GM18867 (cell line): ENCODE results near the gene LY86.

ENCODE experiments used
- ATAC-seq: cut with Tn5 transposase; IDR thresholded peaks from one replicate; pipeline ENCODE4 v1.9.1; 2021; ENCODE audit warnings: mild to moderate bottlenecking, moderate library complexity; ENCODE audit not compliant: unreplicated experiment

LY86 gene

DNA sequence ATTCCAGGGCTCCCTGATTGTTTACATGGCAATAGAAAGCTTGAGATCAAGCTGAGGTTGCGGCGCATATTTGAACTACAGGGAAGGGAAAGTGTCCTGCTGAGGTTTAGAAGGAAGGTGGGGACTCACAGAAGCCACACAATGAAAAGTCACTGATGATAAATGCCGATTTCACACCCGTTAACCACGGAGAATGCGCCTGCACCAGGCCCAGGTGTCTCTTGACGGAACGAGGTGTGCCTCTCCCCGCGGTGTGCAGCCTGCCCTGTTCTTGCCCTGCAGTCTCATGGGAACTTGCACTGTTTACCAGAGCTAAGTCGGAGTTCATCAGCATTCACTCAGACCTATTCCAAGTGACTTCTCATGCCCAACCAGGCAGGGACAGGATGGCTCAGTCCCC is 90.3 kb downstream of the LY86 start:
- no peak for ATAC-seq

DNA sequence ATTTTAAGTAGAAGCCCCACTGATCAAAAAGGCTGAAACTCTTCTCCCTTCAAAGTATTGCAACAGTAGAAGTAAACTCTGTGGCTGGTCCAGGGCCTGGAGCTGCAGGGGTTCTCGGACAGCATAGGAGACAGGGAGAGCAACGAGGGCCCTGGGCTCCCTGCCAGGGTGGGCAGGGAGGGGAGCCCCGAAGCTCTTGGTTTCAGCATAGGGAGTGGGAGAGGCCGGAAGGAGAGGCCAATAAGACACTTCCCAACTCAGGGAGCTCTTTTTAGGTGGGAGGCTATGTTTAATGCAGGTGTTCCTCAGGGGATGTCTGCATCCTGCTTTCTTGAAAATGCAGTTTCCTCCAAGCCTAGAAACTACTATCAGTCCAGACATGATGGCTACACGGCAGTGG is 91.1 kb downstream of the LY86 start:
- no peak for ATAC-seq

DNA sequence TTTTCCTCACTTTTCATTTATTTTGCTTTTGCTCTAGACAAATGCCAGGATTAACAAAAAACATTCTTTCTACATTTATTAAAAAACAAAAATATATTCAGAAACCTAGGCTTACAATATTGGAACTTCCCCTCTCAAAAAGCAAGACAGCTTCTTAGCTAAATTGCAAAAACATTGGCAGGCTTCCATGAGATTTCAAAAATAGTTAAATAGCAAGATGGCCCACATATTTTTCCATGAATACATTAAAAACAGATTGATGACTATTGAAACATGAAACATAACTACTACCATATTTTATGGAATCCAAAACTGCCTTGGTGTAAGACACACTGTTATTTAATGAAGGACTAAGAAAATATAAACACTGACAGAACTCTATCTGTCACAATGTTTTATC is 92.0 kb downstream of the LY86 start:
- no peak for ATAC-seq

- no peak for ATAC-seq
Measured at GRCh38 chr6:6681075-6681849, 92.7 kb downstream of the LY86 start.

- no peak for ATAC-seq
Measured at GRCh38 chr6:6682225-6682624, 93.7 kb downstream of the LY86 start.

GRCh38 chr6:6683969-6684833 is 95.7 kb downstream of the LY86 start:
- ATAC-seq: peak; percentile 90

GRCh38 chr6:6685249-6686040 is 96.9 kb downstream of the LY86 start:
- no peak for ATAC-seq

- no peak for ATAC-seq
Measured at GRCh38 chr6:6686176-6686575, 97.7 kb downstream of the LY86 start.

DNA sequence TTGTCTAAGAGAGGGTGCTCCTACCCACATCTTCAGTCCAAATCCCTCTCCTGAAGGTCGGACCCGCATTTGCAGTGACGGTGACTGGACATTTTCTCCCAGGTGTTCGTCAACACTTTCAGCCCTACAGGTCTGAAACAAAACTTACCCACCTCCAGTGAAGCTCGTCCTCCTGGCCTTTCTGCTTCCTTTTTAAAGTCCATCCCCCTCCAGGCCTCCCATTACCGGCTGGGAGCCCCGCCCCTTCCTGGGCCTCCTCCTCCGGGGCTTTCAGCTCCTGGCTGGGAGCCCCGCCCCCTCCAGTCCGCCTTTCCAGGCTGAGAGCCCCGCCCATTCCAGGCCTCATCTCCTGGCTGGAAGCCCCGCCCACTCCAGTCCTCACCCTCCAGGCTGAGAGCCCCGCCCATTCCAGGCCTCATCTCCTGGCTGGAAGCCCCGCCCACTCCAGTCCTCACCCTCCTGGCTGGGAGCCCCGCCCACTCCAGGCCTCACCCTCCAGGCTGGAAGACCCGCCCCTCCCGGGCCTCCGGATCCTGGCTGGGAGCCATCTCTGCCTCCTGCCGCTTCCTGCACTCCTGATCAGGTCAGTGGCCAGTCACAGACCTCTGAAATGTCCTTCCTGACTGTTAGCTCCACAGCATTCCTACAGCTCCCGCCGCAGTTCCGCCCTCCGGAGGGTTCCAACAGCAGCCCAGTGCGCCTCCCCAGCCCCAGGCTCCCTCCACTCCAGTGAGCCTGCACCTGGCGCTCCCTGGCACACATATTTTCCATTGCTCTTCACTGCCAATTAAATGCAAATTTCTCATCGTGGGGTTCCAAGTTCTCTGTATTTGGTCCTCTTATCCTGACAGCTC is 98.5 kb downstream of the LY86 start:
- no peak for ATAC-seq

DNA sequence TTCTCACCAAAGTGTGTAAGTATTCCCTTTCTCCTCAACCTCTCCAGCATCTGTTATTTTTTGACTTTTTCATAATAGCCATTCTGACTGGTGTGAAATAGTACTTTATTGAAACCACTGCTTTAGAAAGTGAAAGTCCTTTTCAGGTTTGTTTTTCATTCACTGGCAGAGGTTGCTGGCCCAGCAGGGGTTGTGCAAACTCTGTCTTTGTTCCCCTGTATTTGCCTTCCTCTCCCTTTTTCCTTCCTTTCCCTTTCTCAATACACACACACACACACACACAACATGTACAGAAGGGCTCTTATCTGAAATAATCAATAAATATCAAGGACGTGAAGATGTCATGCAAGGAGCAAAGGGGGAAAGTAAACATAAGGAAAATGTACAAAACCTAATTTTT is 99.8 kb downstream of the LY86 start:
- ATAC-seq: no peak

GRCh38 chr6:6688951-6689350 is 100.4 kb downstream of the LY86 start:
- no peak for ATAC-seq

DNA sequence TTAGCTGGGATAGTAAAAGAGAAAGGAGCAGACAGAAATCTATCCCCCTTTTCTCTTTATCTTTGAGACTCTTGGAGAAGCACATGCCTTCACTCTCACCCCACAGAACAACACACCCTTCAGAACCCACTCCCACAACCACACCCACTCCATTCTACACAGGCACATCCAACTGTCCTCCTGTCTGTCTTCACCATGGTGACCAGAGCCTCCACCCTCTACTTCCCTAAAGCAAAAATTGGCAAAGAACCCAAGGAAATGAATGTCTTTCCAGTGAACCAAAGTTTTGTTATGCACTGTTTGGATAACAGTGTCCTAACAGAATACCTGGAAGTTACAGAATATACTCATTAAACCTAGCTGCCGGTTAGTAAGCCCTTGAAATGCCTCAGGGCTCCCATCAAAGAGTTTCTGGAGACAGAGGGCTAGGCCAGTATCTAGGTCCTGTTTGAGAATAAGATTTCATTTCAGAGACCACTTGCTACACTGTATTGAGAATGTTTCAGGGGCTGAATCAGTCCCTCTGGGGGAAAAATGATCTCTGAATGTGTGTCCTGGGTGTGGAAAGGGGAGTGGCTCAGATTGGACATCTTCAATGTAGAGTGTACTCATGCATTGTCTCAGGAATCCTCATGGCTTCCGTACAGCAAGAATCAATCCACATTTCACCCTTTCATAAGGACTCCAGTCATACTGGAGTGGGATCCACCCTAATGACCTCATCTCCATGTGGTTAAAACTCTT is 101.1 kb downstream of the LY86 start:
- no peak for ATAC-seq

DNA sequence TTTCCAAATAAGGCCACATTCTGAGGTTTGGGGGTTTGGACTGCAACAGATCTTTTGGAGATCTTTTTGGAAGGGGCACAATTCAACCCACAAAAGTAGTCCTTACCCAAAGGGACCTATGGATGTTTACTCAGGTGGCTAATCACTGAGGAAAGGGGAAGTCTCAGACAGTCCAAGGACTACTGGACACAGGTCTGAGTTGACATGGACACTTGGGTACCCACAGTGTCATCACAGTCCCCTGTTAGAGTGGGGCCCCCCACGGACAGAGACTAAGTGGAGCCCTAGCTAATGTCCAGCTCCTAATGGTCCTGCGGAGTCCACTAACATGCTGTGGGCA is 101.6 kb downstream of the LY86 start:
- no peak for ATAC-seq

DNA sequence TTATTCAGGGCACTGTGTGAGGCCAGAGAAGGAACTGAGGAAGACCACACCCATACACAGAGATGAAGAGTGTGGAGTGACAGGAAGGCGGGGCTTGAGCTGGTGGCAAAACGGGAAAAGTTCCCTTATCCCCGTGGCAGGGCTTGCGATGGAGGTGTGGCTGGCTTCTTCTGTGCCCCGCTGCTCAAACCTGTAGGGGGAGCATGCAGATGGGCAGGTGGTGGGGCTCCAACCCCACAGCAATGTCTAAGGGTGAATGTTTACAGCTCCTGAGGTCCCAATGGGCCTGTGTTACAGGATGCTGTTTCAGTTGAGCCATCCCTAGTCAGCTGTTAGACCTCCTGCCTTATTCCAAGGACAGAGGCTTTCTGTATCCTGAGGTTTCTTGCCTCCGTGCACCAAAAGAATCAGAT is 105.9 kb downstream of the LY86 start:
- no peak for ATAC-seq

- ATAC-seq: no peak
Measured at GRCh38 chr6:6694825-6695624, 106.5 kb downstream of the LY86 start.

- no peak for ATAC-seq
Measured at GRCh38 chr6:6695625-6696276, 107.2 kb downstream of the LY86 start.

GRCh38 chr6:6696867-6697531 is 108.5 kb downstream of the LY86 start:
- no peak for ATAC-seq

DNA sequence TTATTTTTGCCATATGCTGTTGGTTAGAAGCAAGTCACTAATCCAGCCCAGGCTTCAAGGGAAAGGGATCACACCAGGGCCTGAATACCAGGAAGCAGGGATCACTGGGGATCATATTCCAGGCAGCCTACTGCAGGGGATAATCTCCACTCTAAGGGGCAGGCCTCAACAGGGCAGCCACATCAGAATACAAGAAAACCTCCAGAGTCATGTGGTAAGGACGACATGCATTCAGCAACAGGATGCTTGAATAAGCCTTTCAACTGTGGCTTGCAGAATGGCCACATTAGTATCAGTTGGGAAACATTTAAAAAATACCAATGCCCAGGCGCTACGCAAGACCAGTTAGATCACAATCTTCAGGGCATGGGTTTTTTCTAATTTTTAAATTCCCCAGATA is 109.1 kb downstream of the LY86 start:
- no peak for ATAC-seq
